ENCODE results near the gene PDE11A. TPM values are rescaled to one million over a fixed set of nuclear protein-coding genes. Genes with fewer than 3 reads are reported as not detected.

PDE11A gene
- total and polyA plus RNA-seq, 3 donors from 2014 or later = 2.2 to 7.8 (median 3.3) TPM

- TF ChIP-seq POLR2A (IDR thresholded peaks at IDR 0.05) = no peak
- TF ChIP-seq, protein P1, sequence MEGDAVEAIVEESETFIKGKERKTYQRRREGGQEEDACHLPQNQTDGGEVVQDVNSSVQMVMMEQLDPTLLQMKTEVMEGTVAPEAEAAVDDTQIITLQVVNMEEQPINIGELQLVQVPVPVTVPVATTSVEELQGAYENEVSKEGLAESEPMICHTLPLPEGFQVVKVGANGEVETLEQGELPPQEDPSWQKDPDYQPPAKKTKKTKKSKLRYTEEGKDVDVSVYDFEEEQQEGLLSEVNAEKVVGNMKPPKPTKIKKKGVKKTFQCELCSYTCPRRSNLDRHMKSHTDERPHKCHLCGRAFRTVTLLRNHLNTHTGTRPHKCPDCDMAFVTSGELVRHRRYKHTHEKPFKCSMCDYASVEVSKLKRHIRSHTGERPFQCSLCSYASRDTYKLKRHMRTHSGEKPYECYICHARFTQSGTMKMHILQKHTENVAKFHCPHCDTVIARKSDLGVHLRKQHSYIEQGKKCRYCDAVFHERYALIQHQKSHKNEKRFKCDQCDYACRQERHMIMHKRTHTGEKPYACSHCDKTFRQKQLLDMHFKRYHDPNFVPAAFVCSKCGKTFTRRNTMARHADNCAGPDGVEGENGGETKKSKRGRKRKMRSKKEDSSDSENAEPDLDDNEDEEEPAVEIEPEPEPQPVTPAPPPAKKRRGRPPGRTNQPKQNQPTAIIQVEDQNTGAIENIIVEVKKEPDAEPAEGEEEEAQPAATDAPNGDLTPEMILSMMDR (IDR thresholded peaks at IDR 0.05) = no peak
- 48 to 72% methylated on average over 1 of the region's 1 CpG for WGBS, 2 donors
Measured at GRCh38 chr2:178006710-178007109, 65.9 kb downstream of the PDE11A start.

DNA sequence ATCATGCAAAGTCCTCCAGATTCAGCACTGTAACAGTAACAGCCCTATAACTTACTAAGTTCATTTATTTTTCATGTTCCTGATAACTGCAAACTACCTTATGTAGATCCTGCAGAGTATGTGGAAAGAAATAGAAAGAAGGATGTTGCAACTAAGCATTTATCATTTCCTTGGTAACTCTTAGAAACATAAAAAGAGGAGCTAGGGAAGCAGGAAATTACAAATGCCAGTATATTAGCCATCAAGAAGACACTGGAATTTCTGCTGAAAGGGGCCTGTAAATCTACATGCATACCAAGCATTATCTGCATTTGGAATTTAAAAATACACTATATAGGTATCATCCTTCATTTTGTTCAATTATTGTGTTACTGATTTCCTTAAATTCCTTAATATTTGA is 66.8 kb downstream of the PDE11A start:
- intact Hi-C loops (cut with DNase I; ENCODE audit: low total_unique reads) = no loop called here
- TF ChIP-seq, protein P1 (IDR thresholded peaks at IDR 0.05) = no peak
- no peak for TF ChIP-seq POLR2A (IDR thresholded peaks at IDR 0.05)
- H3K4me1 ChIP-seq = no peaks in the 10 kb centered on the region
- H3K4me3 ChIP-seq = no peak overlapping the region
- no peaks in the 10 kb centered on the region for H3K9me3 ChIP-seq
- no peaks in the 10 kb centered on the region for H3K36me3 ChIP-seq (ENCODE audit: low read depth, missing control alignments)
- no peaks in the 10 kb centered on the region for H3K27me3 ChIP-seq
- no peak overlapping the region for H3K27ac ChIP-seq
- no peak for DNase-seq

More at GRCh38 chr2:178006710-178007109, 65.9 kb downstream of the PDE11A start:
- Histone ChIP-seq H3K4me3 (no peak overlapping the region), H3K36me3 (ENCODE audit: low read depth, missing control alignments) (no peaks in the 10 kb centered on the region), H3K4me1 (no peaks in the 10 kb centered on the region), H3K27me3 (no peaks in the 10 kb centered on the region), H3K9me3 (no peaks in the 10 kb centered on the region), H3K27ac (no peak overlapping the region)
- no peak for DNase-seq
- intact Hi-C loops (cut with DNase I; ENCODE audit: low total_unique reads) = no loop called here

DNA sequence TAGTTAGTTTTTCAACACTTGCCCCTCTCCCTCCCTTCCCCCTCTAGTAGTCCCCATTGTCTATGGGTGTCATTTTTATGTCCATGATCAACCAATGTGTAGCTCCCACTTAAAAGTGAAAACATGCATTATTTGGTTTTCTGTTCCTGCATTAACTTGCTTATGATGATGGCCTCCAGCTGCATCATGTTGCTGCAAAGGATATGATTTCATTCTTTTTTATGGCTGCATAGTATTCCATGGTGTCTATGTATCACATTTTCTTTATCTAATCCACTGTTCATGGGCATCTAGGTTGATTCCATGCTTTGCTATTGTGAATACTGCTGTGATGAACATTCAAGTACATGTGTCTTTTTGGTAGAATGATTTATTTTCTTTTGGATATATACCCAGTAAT is 70.5 kb downstream of the PDE11A start:
- intact Hi-C loops (cut with DNase I; ENCODE audit: low total_unique reads) = no loop called here
- Histone ChIP-seq H3K4me3 (no peak overlapping the region), H3K9me3 (no peaks in the 10 kb centered on the region), H3K4me1 (no peaks in the 10 kb centered on the region), H3K36me3 (ENCODE audit: low read depth, missing control alignments) (no peaks in the 10 kb centered on the region), H3K27me3 (no peaks in the 10 kb centered on the region), H3K27ac (no peak overlapping the region)
- TF ChIP-seq, protein P1 (IDR thresholded peaks at IDR 0.05) = no peak
- TF ChIP-seq POLR2A (IDR thresholded peaks at IDR 0.05) = no peak
- DNase-seq = no peak

- H3K36me3 ChIP-seq (ENCODE audit: low read depth, missing control alignments) = no peaks in the 10 kb centered on the region
- H3K9me3 ChIP-seq = no peaks in the 10 kb centered on the region
- no peaks in the 10 kb centered on the region for H3K27me3 ChIP-seq
- no peak for DNase-seq
- no peak overlapping the region for H3K4me3 ChIP-seq
- WGBS, 2 donors = 79 to 83% methylated on average over 4 of the region's 4 CpGs
- intact Hi-C loops (cut with DNase I; ENCODE audit: low total_unique reads) = no loop called here
- TF ChIP-seq POLR2A (IDR thresholded peaks at IDR 0.05) = no peak
- TF ChIP-seq, protein P1 (IDR thresholded peaks at IDR 0.05) = no peak
- no peaks in the 10 kb centered on the region for H3K4me1 ChIP-seq
- H3K27ac ChIP-seq = no peak overlapping the region
Measured at GRCh38 chr2:177998996-177999395, 73.6 kb downstream of the PDE11A start.

DNA sequence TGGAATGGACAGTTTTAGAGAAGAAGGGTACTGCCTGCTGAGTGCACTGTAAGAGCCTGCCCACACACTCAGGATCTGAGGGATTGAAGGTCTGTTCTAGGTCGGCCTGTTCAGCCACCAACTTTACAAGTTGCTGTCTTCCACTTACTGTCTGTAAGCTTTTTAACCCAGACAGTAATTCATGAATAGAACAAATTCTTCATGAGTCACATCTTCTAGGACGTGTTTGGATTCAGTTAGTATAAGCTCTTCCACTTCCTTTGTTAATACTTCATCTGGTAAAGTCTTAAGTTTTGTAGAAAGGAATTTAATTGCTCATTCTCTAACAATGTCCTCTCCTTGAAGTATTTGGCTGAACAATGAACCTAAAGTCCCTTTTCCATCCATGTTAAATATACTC is 74.6 kb downstream of the PDE11A start:
- no peak for DNase-seq
- H3K4me3 ChIP-seq = no peak overlapping the region
- H3K9me3 ChIP-seq = no peaks in the 10 kb centered on the region
- no peak overlapping the region for H3K27ac ChIP-seq
- WGBS, 2 donors = 79 to 91% methylated on average over 2 of the region's 2 CpGs
- no peaks in the 10 kb centered on the region for H3K27me3 ChIP-seq
- no peaks in the 10 kb centered on the region for H3K36me3 ChIP-seq (ENCODE audit: low read depth, missing control alignments)
- intact Hi-C loops (cut with DNase I; ENCODE audit: low total_unique reads) = no loop called here
- no peaks in the 10 kb centered on the region for H3K4me1 ChIP-seq
- TF ChIP-seq, protein P1 (IDR thresholded peaks at IDR 0.05) = no peak
- TF ChIP-seq POLR2A (IDR thresholded peaks at IDR 0.05) = no peak
